ENCODE data around the gene TUBAL3. TPM values are rescaled to one million over a fixed set of nuclear protein-coding genes. Genes with fewer than 3 reads are reported as not detected.

The TUBAL3 gene
- total and polyA plus RNA-seq, 2 of the 4 experiments (the other 2 are of a cell fraction), result not detected

GRCh38 chr10:5362873-5363272, 41.8 kb downstream of the TUBAL3 start:
- H2AK9ac ChIP-seq (replicated peaks; ENCODE audit: low read depth, low read length, poor library complexity), result no peak overlapping the region
- intact Hi-C loops (cut with micrococcal nuclease), result no loop called here
- no peak overlapping the region for H2BK120ac ChIP-seq (ENCODE audit: low read depth, low read length)
- H3K4me2 ChIP-seq (ENCODE audit: low read depth, low read length), result no peak overlapping the region
- no peaks in the 10 kb centered on the region for H3K9me3 ChIP-seq (ENCODE audit: control insufficient read depth, insufficient read depth, low read length)
- no peak overlapping the region for H2BK20ac ChIP-seq (ENCODE audit: low read depth, low read length)
- H3K23ac ChIP-seq (ENCODE audit: low read depth, low read length), result no peak overlapping the region
- H3K27ac ChIP-seq (ENCODE audit: insufficient read depth, low read length), result no peak overlapping the region
- no peaks in the 10 kb centered on the region for H3K4me1 ChIP-seq (ENCODE audit: control insufficient read depth, insufficient read depth, low read length)
- H3K18ac ChIP-seq (ENCODE audit: low read depth, low read length), result no peak overlapping the region
- no peaks in the 10 kb centered on the region for H3K79me1 ChIP-seq (ENCODE audit: low read depth in 1 of 2, low read length in 2 of 2)
- no peak for ATAC-seq (ENCODE audit: low read depth)
- no peak overlapping the region for H3K9ac ChIP-seq (ENCODE audit: low read depth, low read length)
- no peak overlapping the region for H3K14ac ChIP-seq (replicated peaks; ENCODE audit: low read depth, low read length)
- DNase-seq, result no peak
- no peaks in the 10 kb centered on the region for H3K36me3 ChIP-seq (ENCODE audit: control insufficient read depth, insufficient read depth, low read length)
- no peak overlapping the region for H2BK15ac ChIP-seq (ENCODE audit: low read depth, low read length)
- in situ Hi-C loops (cut with MboI; ENCODE audit: low sequenced_read_pairs), result no loop called here
- H3K4me3 ChIP-seq (ENCODE audit: insufficient read depth, low read depth, low read length), result no peak overlapping the region
- H2BK5ac ChIP-seq (ENCODE audit: low read depth, low read length, poor library complexity, severe bottlenecking), result no peak overlapping the region
- ChIA-PET POLR2A (ENCODE audit: unreplicated experiment) (no interaction called here), CTCF (no interaction called here)
- TF ChIP-seq ELK1 (IDR thresholded peaks at IDR 0.05; ENCODE audit: borderline replicate concordance, low read depth, low read length) (no peak), SMC3 (IDR thresholded peaks at IDR 0.05; ENCODE audit: low read depth, low read length) (no peak), BHLHE40 (IDR thresholded peaks at IDR 0.05; ENCODE audit: low read depth, low read length) (no peak), RCOR1 (IDR thresholded peaks at IDR 0.05; ENCODE audit: insufficient replicate concordance, low read length) (no peak), RAD21 (IDR thresholded peaks at IDR 0.05; ENCODE audit: low read length) (no peak), CEBPB (IDR thresholded peaks at IDR 0.05; ENCODE audit: low read depth, low read length) (no peak), CHD1 (IDR thresholded peaks at IDR 0.05; ENCODE audit: low read depth, low read length) (no peak), MXI1 (IDR thresholded peaks at IDR 0.05; ENCODE audit: borderline replicate concordance, low read depth, low read length) (no peak), MAZ (IDR thresholded peaks at IDR 0.05; ENCODE audit: borderline replicate concordance, low read depth, low read length) (no peak), FOS (IDR thresholded peaks at IDR 0.05; ENCODE audit: low read depth, low read length) (no peak), MAFK (IDR thresholded peaks at IDR 0.05; ENCODE audit: low read depth, low read length) (no peak), RFX5 (IDR thresholded peaks at IDR 0.05; ENCODE audit: low read depth, low read length) (no peak), CTCF (conservative IDR thresholded peaks at IDR 0.05; ENCODE audit: low read depth, low read length) (no peak), USF2 (IDR thresholded peaks at IDR 0.05; ENCODE audit: low read depth, low read length) (no peak), POLR2A (IDR thresholded peaks at IDR 0.05; ENCODE audit: low read depth, low read length) (no peak), NFE2L2 (IDR thresholded peaks at IDR 0.05; ENCODE audit: low read depth, low read length) (no peak)
- H2AFZ ChIP-seq (replicated peaks; ENCODE audit: low read length, poor library complexity), result no peak overlapping the region
- BruUV-seq (replicated peaks), result no TSS peak
- no peak overlapping the region for H2AK5ac ChIP-seq (ENCODE audit: low read depth, low read length)
- H4K91ac ChIP-seq (ENCODE audit: insufficient read depth, low read depth, low read length), result no peak overlapping the region
- no peak overlapping the region for H4K8ac ChIP-seq (ENCODE audit: low read depth in 2 of 2, low read length in 2 of 2)
- no peak overlapping the region for H3K56ac ChIP-seq (ENCODE audit: extremely low read depth, insufficient read depth, low read length)
- no peaks in the 10 kb centered on the region for H3K9me1 ChIP-seq (ENCODE audit: insufficient read depth, low read length)
- dilution Hi-C loops (cut with HindIII; ENCODE audit: low sequenced_read_pairs, unreplicated experiment), result no loop called here
- no peaks in the 10 kb centered on the region for H4K20me1 ChIP-seq (ENCODE audit: insufficient read depth, low read length)
- H3K27me3 ChIP-seq (ENCODE audit: control insufficient read depth, insufficient read depth, low read length), result peaks cover 7% of the 10 kb centered on the region
- no peak overlapping the region for H4K5ac ChIP-seq (ENCODE audit: low read depth, low read length)
- H3K4ac ChIP-seq (ENCODE audit: low read depth, low read length), result no peak overlapping the region
